HG03103 (cell line): ENCODE measurements around the gene DMD.
A peak's percentile ranks its signal among the peaks of the same experiment; 100 is the strongest.

Experiments used
- ATAC-seq: cut with Tn5 transposase; IDR thresholded peaks from one replicate; pipeline ENCODE4 v1.9.1; 2021; ENCODE audit warnings: low read depth; ENCODE audit not compliant: unreplicated experiment

DMD gene

DNA sequence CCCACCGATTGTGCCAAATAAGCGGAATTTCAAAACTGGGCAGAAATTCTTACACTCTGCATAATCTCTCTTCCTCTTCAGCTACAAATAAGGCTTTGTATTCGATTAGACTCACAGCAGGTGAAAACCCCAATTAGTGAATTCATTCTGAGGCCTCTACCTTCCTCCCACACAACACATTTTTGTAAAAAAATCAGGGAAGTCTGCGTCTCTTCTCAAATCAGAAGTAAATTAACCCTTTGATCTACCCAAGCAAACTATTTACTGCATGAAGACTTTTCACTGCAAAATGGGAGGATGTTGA is 1938.9 kb downstream of the DMD start:
- ATAC-seq = no peak

DNA sequence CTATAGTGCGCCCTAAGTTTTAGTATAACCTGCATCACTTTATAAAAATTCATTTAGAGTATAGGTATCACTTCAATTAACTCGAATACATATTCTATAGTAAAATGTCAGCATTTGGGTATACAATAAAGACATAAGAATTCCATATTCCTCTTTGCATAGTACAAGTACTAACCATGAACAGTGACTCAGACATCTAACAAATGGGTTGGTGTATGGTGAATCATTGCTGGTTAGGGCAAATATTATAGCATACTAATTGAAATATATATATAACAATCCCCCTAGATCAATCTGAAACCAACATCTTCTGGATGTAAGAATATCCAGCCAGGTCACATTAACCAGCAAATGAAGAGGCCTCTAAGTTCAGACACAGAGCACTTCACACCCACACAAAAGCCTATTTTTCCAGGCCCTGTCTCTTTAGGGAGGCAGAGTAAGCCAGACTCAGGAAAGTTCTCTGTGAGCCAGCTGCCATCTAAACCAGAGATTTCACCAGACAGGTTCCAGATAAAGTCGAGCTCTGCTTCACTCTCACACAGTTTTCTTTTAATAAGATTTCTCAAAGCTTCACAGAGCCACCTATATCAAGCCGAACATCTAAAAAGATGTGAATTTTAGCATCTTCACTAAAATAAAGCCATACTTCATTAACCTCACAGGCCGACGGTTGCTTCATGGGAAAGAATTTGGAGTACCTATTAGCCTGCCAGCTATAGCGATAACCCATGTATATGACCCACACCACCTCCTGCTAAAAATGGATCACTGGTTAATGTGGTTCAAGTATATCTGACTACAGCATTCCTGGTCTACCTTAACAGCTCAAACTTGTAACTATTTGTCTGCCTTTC is 1939.5 kb downstream of the DMD start:
- no peak for ATAC-seq

GRCh38 chrX:31269914-31270313 is 1941.4 kb downstream of the DMD start:
- ATAC-seq = no peak

- ATAC-seq = no peak
Measured at GRCh38 chrX:31268359-31268758, 1943.0 kb downstream of the DMD start.

GRCh38 chrX:31266203-31267076 is 1944.9 kb downstream of the DMD start:
- ATAC-seq = peak; percentile 92

GRCh38 chrX:31265383-31265782 is 1946.0 kb downstream of the DMD start:
- no peak for ATAC-seq

- ATAC-seq = no peak
Measured at GRCh38 chrX:31260351-31260750, 1951.0 kb downstream of the DMD start.

- no peak for ATAC-seq
Measured at GRCh38 chrX:31258166-31258565, 1953.2 kb downstream of the DMD start.

DNA sequence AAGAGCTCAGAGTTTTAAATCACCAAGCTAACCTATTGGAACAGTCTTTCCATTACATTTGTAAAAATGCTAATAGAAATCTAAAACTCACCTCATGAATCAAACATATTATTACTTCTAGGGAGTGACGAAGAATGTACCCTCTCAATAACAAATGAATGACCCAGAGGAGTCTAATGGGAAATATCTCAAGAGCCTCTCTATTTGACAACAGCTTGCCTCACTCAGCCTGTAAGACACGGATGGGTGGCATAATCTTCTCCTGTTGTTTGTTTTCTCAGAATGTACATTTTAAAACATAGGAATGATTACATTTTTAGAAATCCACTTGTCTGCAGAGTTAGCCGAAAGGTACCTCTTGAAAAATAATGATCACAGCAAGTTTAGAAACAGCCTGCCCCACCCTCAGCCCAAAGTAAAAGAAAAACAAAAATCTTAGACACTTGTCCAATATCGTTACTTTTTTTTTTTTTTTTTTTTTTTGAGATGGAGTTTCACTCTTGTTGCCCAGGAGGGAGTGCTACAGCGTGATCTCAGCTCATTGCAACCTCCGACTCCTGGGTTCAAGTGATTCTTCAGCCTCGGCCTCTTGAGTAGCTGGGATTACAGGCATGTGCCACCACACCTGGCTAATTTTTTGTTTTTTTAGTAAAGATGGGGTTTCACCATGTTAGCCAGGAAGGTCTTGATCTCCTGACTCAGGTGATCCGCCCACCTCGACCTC is 1955.9 kb downstream of the DMD start:
- ATAC-seq = no peak

DNA sequence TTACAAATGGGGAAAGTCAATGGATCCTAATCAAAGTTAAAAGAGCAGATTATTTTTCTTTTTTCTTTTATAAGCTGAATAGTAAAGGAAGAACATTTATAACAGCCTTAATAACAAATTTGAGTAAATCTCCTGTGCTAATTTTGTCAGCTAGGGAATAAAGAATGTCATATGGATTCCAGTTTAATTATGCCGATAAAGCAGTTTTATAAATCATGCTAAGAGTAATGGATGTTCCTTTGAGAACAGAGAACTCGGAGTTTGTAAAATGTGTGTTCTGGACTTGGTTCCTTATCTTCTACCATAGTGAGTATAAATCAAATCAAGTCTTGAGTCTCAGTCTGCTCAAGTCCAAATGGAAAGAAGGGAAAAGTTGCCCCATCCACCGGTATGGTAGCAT is 1959.2 kb downstream of the DMD start:
- ATAC-seq = no peak

- ATAC-seq = no peak
Measured at GRCh38 chrX:31251336-31251735, 1960.0 kb downstream of the DMD start.

DNA sequence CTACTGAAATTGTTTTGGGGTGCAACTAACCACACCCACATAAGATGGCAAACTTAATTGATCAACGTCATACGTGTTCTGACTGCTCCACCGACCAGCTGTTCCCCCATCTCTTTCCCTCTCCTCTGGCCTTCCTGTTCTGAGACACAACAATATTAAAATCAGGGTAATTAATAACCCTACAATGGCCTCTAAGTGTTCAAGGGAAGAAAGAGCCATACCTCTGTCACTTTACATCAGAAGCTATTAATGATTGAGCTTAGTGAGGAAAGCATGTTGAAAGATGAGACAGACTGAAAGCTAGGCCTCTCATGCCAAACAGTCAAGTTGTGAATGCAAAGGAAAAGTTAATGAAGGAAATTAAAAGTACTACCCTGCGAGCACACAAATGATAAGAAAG is 1965.6 kb downstream of the DMD start:
- ATAC-seq = no peak

DNA sequence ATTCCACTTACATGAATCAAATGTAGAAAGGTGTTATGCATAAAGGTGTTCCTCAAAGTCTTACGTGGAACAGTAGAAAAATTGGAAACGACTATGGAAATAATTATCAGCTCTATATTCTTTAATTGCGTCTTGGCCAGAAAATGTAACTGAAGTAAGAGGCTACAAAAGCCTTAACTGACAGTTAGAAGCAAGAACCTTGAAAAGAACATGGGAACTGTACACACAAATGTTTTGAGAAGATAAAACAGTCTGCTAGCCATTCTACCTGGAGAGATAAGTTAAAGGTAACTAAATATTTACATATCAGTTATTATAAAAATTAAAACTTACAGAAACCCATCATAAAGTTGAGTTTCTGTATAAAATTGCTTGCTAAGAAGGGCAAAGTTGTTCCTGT is 1967.5 kb downstream of the DMD start:
- ATAC-seq = no peak

DNA sequence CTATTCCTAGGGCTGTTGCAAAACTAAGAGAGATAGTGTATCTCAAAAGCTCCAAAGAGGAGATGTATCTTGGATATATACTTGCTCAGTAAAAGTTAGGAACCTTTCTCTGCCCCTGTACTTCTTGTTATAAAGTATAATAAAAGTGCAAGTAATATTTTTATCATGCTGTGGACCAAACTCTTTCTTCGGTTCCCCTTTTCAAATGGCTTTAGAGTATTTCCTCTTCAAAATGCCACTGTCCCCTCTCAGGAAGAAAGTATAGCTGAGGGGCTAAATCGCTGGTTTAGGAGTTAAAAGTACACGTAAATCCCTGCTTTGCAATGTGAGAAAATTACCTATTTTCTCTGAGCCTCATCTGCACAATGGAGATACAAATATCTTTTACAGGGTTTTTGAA is 1970.4 kb downstream of the DMD start:
- no peak for ATAC-seq

GRCh38 chrX:31237189-31237588 is 1974.2 kb downstream of the DMD start:
- ATAC-seq = no peak

DNA sequence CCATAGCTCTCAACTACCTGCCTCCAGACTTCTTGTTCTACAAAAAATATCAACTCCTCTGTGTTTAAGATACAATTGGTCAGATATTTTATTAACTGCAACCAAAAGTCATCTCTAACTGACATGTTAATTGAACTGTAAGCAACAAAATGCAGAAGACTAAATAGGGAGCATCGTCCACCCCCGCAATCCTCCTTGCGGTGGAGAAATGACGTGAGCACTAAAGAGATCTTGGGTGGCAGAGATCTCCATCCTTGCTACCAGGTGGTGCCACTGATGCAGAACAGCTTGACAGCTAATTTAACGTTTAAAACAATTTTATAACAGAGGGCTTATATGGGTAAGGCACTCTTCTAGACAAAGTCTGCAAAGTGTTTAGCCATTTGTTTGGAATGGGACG is 1975.1 kb downstream of the DMD start:
- ATAC-seq = no peak

- ATAC-seq = no peak
Measured at GRCh38 chrX:31233941-31234496, 1977.3 kb downstream of the DMD start.

DNA sequence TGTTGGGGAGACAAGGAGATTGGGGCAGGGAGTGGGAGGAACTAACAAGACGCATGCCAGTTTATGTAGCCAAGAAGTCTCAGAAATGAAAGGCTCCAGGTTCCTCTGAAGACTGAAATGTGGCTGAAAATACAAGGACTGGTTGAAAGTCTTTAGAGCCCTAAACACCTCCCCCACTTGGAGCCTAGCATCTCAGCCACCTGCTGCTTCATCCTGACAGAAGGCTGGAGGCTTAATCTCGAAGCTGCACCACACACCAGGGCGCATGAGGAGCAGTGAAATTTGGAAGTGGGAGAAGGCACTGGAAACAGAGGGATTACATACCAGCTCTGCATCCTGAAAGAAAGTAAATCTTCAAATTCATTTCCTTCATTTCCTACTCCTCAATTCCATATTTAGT is 1978.8 kb downstream of the DMD start:
- no peak for ATAC-seq

GRCh38 chrX:31228909-31229308 is 1982.4 kb downstream of the DMD start:
- ATAC-seq = peak; percentile 93

DNA sequence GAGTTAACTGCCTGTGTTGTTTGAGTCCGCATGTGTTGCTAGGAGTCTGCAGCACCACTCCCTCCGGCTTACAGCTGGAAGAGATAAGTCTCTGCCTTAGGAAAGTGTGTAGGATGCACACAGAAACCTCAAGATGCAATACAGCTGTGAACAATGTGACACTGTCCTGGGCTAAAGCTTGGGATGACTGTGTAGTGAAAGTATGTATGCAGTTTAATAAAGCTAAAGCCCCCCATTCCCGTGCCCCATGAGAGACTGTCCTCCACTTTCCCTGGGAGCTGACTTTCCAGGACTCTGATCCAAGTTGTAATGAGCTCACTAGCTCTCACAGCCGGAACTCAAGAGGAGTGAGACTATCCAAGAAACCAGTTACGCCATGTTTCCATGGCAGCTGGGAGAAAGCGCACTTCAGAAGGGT is 1982.9 kb downstream of the DMD start:
- no peak for ATAC-seq

DNA sequence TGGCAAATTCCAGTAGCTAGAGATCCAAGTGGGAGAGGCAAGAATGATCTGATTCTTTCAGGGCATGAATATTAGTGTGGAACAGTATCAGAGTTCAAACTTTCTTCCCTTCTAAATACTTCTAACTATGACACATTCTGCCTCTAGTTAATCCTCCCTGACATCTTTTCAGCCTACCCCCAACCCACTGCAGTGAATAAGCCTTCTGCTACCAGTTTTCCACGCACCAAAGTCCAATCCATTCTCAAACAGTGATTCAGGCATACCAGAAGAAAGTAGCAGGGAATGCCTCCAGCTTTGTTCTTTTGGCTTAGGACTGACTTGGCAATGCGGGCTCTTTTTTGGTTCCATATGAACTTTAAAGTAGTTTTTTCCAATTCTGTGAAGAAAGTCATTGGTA is 1984.1 kb downstream of the DMD start:
- no peak for ATAC-seq
